Measurements from ENCODE around the gene CAPN10.
"Not testable (repeated sequence)": the region's sequence is repeated elsewhere in the genome, so short reads cannot be mapped to it uniquely, and the experiment has no call there.

Gene CAPN10

GRCh38 chr2:240586198-240586918 is at the start of gene CAPN10:
Gene CAPN10 (plus strand): TSS chr2:240586734. CDS start chr2:240586912, 178 bp downstream.
- peak; percentile 92 to 99 for DNase-seq

- no peak for DNase-seq
Measured at GRCh38 chr2:240538031-240538780, 48.3 kb upstream of the CAPN10 start.

GRCh38 chr2:240539101-240539500 is 47.4 kb upstream of the CAPN10 start:
- DNase-seq = not testable (repeated sequence)

GRCh38 chr2:240539906-240540305 is 46.6 kb upstream of the CAPN10 start:
- no peak for DNase-seq

- DNase-seq = no peak
Measured at GRCh38 chr2:240551288-240551687, 35.2 kb upstream of the CAPN10 start.

- DNase-seq = no peak
Measured at GRCh38 chr2:240551811-240552210, 34.7 kb upstream of the CAPN10 start.

- no peak for DNase-seq
Measured at GRCh38 chr2:240553956-240554480, 32.5 kb upstream of the CAPN10 start.

- DNase-seq = no peak
Measured at GRCh38 chr2:240554767-240555493, 31.6 kb upstream of the CAPN10 start.

GRCh38 chr2:240555541-240556250 is 30.8 kb upstream of the CAPN10 start:
- no peak for DNase-seq

- DNase-seq = peak; percentile 71 to 81
Measured at GRCh38 chr2:240556553-240557100, 29.9 kb upstream of the CAPN10 start.

- DNase-seq = peak in 1 of 2 experiments; percentile 46
Measured at GRCh38 chr2:240557101-240557751, 29.3 kb upstream of the CAPN10 start.

- peak; percentile 80 to 94 for DNase-seq
Measured at GRCh38 chr2:240557808-240558207, 28.7 kb upstream of the CAPN10 start, which contains the start of gene ANKMY1. Gene ANKMY1 (minus strand): TSS chr2:240557988. CDS start chr2:240557335, 653 bp downstream.

GRCh38 chr2:240558236-240558761 is 28.2 kb upstream of the CAPN10 start:
- no peak for DNase-seq

GRCh38 chr2:240559286-240559685 is 27.2 kb upstream of the CAPN10 start:
- DNase-seq = no peak

- peak; percentile 74 to 96 for DNase-seq
Measured at GRCh38 chr2:240560084-240560479, 26.5 kb upstream of the CAPN10 start, which contains the start of gene DUSP28. Gene DUSP28 (plus strand): TSS chr2:240560357. CDS start chr2:240560685, 328 bp downstream.

- DNase-seq = peak; percentile 94 to 99
Measured at GRCh38 chr2:240560480-240561324, 25.8 kb upstream of the CAPN10 start.

GRCh38 chr2:240561325-240561971 is 25.1 kb upstream of the CAPN10 start:
- no peak for DNase-seq

GRCh38 chr2:240563231-240563630 is 23.3 kb upstream of the CAPN10 start:
- DNase-seq = not testable (repeated sequence)

- DNase-seq = no peak
Measured at GRCh38 chr2:240563951-240564560, 22.5 kb upstream of the CAPN10 start.

All from NCI-H526 (cell line).